GM23338 (cell line): Measurements from ENCODE around the gene LMAN1L. TPM values are rescaled to one million over a fixed set of nuclear protein-coding genes. Genes with fewer than 3 reads are reported as not detected.

ENCODE experiments used
- ATAC-seq: fragments of 200-7000 bp; cut with Tn5 transposase; 3 replicates; pipeline ENCODE4 v1.9.1; 2020
- DNase-seq: peaks from one replicate; pipeline ENCODE4 v3.0.0-alpha.2; 2015; ENCODE audit warnings: low spot score
- H2AFZ ChIP-seq: fragments of 200-600 bp; sonication (generic); 2 replicates; pipeline ENCODE4 v1.8.0; 2016; ENCODE audit warnings: antibody characterized with exemption, mild to moderate bottlenecking, moderate library complexity
- H3F3A ChIP-seq: fragments of 200-600 bp; sonication (generic); replicated peaks from 2 replicates; pipeline ENCODE4 v1.8.0; 2017; ENCODE audit warnings: antibody characterized with exemption, mixed run types, low read depth
- H3K27ac ChIP-seq: fragments of 200-600 bp; sonication (generic); 2 replicates; pipeline ENCODE4 v1.6.1; 2016; ENCODE audit warnings: low read depth
- H3K27me3 ChIP-seq: fragments of 200-600 bp; sonication (generic); 2 replicates; pipeline ENCODE4 v1.8.0; 2016; ENCODE audit warnings: mild to moderate bottlenecking, mixed run types, moderate library complexity; ENCODE audit not compliant: insufficient read depth
- H3K36me3 ChIP-seq: fragments of 200-600 bp; sonication (generic); 2 replicates; pipeline ENCODE4 v1.8.0; 2016; ENCODE audit warnings: mild to moderate bottlenecking; ENCODE audit not compliant: insufficient read depth
- H3K4me1 ChIP-seq: fragments of 200-600 bp; sonication (generic); 2 replicates; pipeline ENCODE4 v1.8.0; 2016; ENCODE audit warnings: mild to moderate bottlenecking, moderate library complexity; ENCODE audit not compliant: insufficient read depth
- H3K4me2 ChIP-seq: fragments of 200-600 bp; sonication (generic); 2 replicates; pipeline ENCODE4 v1.7.1; 2017; ENCODE audit warnings: mixed run types
- H3K4me3 ChIP-seq: fragments of 200-600 bp; sonication (generic); 2 replicates; pipeline ENCODE4 v1.6.1; 2016; ENCODE audit warnings: mixed run types
- H3K79me2 ChIP-seq: fragments of 200-600 bp; sonication (generic); replicated peaks from 2 replicates; pipeline ENCODE4 v1.8.0; 2017; ENCODE audit warnings: mild to moderate bottlenecking; ENCODE audit not compliant: insufficient read depth
- H3K9me2 ChIP-seq: fragments of 200-600 bp; sonication (generic); 2 replicates; pipeline ENCODE4 v1.8.0; 2017; ENCODE audit not compliant: insufficient read depth
- H4K20me1 ChIP-seq: fragments of 200-600 bp; sonication (generic); replicated peaks from 2 replicates; pipeline ENCODE4 v1.8.0; 2017; ENCODE audit warnings: mild to moderate bottlenecking; ENCODE audit not compliant: insufficient read depth
- H3K27ac Mint-ChIP-seq: 2 replicates; pipeline ENCODE4 v1.8.0; 2020; ENCODE audit warnings: inconsistent platforms, mild to moderate bottlenecking, moderate library complexity, mixed read lengths
- H3K27me3 Mint-ChIP-seq: 3 replicates; pipeline ENCODE4 v1.8.0; 2022; ENCODE audit warnings: low read depth, mild to moderate bottlenecking, moderate library complexity, mixed read lengths, inconsistent platforms; ENCODE audit not compliant: insufficient read depth, poor library complexity
- H3K36me3 Mint-ChIP-seq: 3 replicates; pipeline ENCODE4 v1.8.0; 2021; ENCODE audit warnings: low read depth, mild to moderate bottlenecking, inconsistent platforms, moderate library complexity, mixed read lengths
- H3K4me1 Mint-ChIP-seq: 3 replicates; pipeline ENCODE4 v1.8.0; 2020; ENCODE audit warnings: mild to moderate bottlenecking, inconsistent platforms, mixed read lengths
- H3K4me3 Mint-ChIP-seq: 3 replicates; pipeline ENCODE4 v1.8.0; 2021; ENCODE audit warnings: moderate library complexity, mild to moderate bottlenecking, inconsistent platforms, mixed read lengths
- H3K9me3 Mint-ChIP-seq: 3 replicates; pipeline ENCODE4 v1.8.0; 2020; ENCODE audit warnings: moderate library complexity, mild to moderate bottlenecking, inconsistent platforms, mixed read lengths
- CREB1 ChIP-seq: fragments of 250-450 bp; sonication (Bioruptor Pico); IDR thresholded peaks from 2 replicates; pipeline ENCODE4 v1.5.0; 2020; ENCODE audit warnings: low read depth, mild to moderate bottlenecking, moderate library complexity
- EZH2 ChIP-seq: fragments of 200-600 bp; sonication (generic); IDR thresholded peaks from one replicate; pipeline ENCODE4 v1.8.0; 2017; ENCODE audit warnings: antibody characterized with exemption, mild to moderate bottlenecking, low read depth; ENCODE audit not compliant: unreplicated experiment
- EZH2phosphoT487 ChIP-seq: fragments of 200-600 bp; sonication (generic); IDR thresholded peaks from one replicate; pipeline ENCODE4 v1.8.1; 2018; ENCODE audit warnings: antibody characterized with exemption; ENCODE audit not compliant: unreplicated experiment
- JUNB ChIP-seq: IDR thresholded peaks from one replicate; pipeline ENCODE4 v1.6.1; 2016; ENCODE audit warnings: antibody characterized with exemption; ENCODE audit not compliant: unreplicated experiment
- NANOG ChIP-seq: IDR thresholded peaks from 2 replicates; pipeline ENCODE4 v1.6.1; 2016; ENCODE audit warnings: antibody characterized with exemption, borderline replicate concordance
- POLR2AphosphoS5 ChIP-seq: IDR thresholded peaks from 2 replicates; pipeline ENCODE4 v1.6.1; 2016; ENCODE audit warnings: antibody characterized with exemption, low read depth
- STAT1 ChIP-seq: IDR thresholded peaks from one replicate; pipeline ENCODE4 v1.6.1; 2016; ENCODE audit warnings: antibody characterized with exemption; ENCODE audit not compliant: unreplicated experiment
- ZNF114 ChIP-seq: fragments of 250-450 bp; sonication (Bioruptor Pico); IDR thresholded peaks from 2 replicates; pipeline ENCODE4 v1.5.0; 2020; ENCODE audit warnings: mild to moderate bottlenecking, moderate library complexity
- ZNF331 ChIP-seq: fragments of 250-450 bp; sonication (Bioruptor Pico); IDR thresholded peaks from 2 replicates; pipeline ENCODE4 v1.5.0; 2020; ENCODE audit warnings: low read depth, mild to moderate bottlenecking, moderate library complexity
- polyA plus RNA-seq: library from polyadenylated mRNA; unstranded; fragments of >200 nt; fragmentation: Nextera tagmentation; extraction: Ambion mirVana; gene quantifications from 2 replicates; pipeline ENCODE4 v1.2.1, GENCODE V29; 2016
- total RNA-seq: library from RNA; depleted of rRNA; stranded (reverse); fragments of >200 nt; shearing (Covaris generic); gene quantifications from 2 replicates; pipeline ENCODE4 v1.2.3, GENCODE V29; 2014
- TF ChIP-seq, protein P1 (sequence below): IDR thresholded peaks from 2 replicates; pipeline ENCODE4 v1.6.1; 2016; ENCODE audit warnings: antibody characterized with exemption
- TF ChIP-seq, protein P2 (sequence below): fragments of 250-450 bp; sonication (Bioruptor Pico); IDR thresholded peaks from 2 replicates; pipeline ENCODE4 v1.5.0; 2020; ENCODE audit warnings: mild to moderate bottlenecking, moderate library complexity
- TF ChIP-seq, protein P3 (sequence below), 2 experiments: fragments of 200-600 bp in 1 of 2; sonication (generic) in 1 of 2; conservative IDR thresholded peaks; 2 replicates each; pipeline versions ENCODE4 v1.5.1 to v1.6.1; 2016 to 2017; ENCODE audit warnings: antibody characterized with exemption in 2 of 2, low read depth in 2 of 2, mild to moderate bottlenecking in 2 of 2, moderate library complexity in 1 of 2

The LMAN1L gene
- total and polyA plus RNA-seq, 2 experiments from 2014 or later: not detected

DNA sequence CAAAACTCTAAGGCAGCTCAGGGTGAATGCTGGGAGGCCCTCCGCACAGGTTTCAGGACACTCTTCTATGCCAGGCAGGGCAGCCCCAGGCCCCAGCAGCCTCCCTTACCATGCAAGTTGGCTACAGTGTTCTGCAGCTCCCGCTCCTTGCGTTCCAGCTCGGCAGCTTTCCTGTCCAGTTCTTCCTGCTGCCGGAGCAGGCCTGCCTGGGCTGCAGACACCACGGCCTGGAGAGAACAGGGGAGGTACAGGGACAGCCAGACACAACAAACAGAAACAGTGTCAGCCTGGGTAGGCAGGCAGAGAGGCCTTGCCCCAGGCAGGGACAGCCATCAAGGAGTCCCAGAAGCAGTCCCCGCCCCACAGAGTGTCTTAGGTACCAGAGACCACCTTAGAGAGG is 39.3 kb downstream of the LMAN1L start:
- no peaks in the 10 kb centered on the region for H3K27me3 ChIP-seq
- TF ChIP-seq NANOG: no peak
- TF ChIP-seq, protein P1, sequence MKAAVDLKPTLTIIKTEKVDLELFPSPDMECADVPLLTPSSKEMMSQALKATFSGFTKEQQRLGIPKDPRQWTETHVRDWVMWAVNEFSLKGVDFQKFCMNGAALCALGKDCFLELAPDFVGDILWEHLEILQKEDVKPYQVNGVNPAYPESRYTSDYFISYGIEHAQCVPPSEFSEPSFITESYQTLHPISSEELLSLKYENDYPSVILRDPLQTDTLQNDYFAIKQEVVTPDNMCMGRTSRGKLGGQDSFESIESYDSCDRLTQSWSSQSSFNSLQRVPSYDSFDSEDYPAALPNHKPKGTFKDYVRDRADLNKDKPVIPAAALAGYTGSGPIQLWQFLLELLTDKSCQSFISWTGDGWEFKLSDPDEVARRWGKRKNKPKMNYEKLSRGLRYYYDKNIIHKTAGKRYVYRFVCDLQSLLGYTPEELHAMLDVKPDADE: no peak
- no peak for TF ChIP-seq CREB1 (CRISPR knock-in tag)
- TF ChIP-seq STAT1: no peak
- no peak for TF ChIP-seq JUNB
- TF ChIP-seq, protein P2, sequence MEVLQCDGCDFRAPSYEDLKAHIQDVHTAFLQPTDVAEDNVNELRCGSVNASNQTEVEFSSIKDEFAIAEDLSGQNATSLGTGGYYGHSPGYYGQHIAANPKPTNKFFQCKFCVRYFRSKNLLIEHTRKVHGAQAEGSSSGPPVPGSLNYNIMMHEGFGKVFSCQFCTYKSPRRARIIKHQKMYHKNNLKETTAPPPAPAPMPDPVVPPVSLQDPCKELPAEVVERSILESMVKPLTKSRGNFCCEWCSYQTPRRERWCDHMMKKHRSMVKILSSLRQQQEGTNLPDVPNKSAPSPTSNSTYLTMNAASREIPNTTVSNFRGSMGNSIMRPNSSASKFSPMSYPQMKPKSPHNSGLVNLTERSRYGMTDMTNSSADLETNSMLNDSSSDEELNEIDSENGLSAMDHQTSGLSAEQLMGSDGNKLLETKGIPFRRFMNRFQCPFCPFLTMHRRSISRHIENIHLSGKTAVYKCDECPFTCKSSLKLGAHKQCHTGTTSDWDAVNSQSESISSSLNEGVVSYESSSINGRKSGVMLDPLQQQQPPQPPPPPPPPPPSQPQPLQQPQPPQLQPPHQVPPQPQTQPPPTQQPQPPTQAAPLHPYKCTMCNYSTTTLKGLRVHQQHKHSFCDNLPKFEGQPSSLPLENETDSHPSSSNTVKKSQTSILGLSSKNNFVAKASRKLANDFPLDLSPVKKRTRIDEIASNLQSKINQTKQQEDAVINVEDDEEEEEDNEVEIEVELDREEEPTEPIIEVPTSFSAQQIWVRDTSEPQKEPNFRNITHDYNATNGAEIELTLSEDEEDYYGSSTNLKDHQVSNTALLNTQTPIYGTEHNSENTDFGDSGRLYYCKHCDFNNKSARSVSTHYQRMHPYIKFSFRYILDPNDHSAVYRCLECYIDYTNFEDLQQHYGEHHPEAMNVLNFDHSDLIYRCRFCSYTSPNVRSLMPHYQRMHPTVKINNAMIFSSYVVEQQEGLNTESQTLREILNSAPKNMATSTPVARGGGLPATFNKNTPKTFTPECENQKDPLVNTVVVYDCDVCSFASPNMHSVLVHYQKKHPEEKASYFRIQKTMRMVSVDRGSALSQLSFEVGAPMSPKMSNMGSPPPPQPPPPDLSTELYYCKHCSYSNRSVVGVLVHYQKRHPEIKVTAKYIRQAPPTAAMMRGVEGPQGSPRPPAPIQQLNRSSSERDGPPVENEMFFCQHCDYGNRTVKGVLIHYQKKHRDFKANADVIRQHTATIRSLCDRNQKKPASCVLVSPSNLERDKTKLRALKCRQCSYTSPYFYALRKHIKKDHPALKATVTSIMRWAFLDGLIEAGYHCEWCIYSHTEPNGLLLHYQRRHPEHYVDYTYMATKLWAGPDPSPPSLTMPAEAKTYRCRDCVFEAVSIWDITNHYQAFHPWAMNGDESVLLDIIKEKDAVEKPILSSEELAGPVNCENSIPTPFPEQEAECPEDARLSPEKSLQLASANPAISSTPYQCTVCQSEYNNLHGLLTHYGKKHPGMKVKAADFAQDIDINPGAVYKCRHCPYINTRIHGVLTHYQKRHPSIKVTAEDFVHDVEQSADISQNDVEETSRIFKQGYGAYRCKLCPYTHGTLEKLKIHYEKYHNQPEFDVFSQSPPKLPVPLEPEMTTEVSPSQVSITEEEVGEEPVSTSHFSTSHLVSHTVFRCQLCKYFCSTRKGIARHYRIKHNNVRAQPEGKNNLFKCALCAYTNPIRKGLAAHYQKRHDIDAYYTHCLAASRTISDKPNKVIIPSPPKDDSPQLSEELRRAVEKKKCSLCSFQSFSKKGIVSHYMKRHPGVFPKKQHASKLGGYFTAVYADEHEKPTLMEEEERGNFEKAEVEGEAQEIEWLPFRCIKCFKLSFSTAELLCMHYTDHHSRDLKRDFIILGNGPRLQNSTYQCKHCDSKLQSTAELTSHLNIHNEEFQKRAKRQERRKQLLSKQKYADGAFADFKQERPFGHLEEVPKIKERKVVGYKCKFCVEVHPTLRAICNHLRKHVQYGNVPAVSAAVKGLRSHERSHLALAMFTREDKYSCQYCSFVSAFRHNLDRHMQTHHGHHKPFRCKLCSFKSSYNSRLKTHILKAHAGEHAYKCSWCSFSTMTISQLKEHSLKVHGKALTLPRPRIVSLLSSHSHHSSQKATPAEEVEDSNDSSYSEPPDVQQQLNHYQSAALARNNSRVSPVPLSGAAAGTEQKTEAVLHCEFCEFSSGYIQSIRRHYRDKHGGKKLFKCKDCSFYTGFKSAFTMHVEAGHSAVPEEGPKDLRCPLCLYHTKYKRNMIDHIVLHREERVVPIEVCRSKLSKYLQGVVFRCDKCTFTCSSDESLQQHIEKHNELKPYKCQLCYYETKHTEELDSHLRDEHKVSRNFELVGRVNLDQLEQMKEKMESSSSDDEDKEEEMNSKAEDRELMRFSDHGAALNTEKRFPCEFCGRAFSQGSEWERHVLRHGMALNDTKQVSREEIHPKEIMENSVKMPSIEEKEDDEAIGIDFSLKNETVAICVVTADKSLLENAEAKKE (CRISPR knock-in tag): no peak
- TF ChIP-seq, protein P3, sequence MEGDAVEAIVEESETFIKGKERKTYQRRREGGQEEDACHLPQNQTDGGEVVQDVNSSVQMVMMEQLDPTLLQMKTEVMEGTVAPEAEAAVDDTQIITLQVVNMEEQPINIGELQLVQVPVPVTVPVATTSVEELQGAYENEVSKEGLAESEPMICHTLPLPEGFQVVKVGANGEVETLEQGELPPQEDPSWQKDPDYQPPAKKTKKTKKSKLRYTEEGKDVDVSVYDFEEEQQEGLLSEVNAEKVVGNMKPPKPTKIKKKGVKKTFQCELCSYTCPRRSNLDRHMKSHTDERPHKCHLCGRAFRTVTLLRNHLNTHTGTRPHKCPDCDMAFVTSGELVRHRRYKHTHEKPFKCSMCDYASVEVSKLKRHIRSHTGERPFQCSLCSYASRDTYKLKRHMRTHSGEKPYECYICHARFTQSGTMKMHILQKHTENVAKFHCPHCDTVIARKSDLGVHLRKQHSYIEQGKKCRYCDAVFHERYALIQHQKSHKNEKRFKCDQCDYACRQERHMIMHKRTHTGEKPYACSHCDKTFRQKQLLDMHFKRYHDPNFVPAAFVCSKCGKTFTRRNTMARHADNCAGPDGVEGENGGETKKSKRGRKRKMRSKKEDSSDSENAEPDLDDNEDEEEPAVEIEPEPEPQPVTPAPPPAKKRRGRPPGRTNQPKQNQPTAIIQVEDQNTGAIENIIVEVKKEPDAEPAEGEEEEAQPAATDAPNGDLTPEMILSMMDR (conservative IDR thresholded peaks at IDR 0.05; ENCODE audit: low read depth in 2 of 2): no peak
- TF ChIP-seq EZH2: no peak
- TF ChIP-seq POLR2AphosphoS5: no peak
- TF ChIP-seq EZH2phosphoT487: no peak
- TF ChIP-seq ZNF331 (CRISPR knock-in tag): no peak
- TF ChIP-seq ZNF114: no peak

More for the DNA sequence above, 39.3 kb downstream of the LMAN1L start:
- Histone ChIP-seq H3F3A (no peaks in the 10 kb centered on the region), H3K9me2 (no peaks in the 10 kb centered on the region), H4K20me1 (no peaks in the 10 kb centered on the region), H3K4me1 (no peaks in the 10 kb centered on the region), H3K27ac (no peak overlapping the region), H3K4me2 (no peak overlapping the region), H3K36me3 (no peaks in the 10 kb centered on the region), H3K4me3 (no peak overlapping the region), H2AFZ (no peak overlapping the region), H3K79me2 (0 out of 2 replicates have a peak, but pooled peaks cover 4% of the 10 kb centered on the region)
- DNase-seq: no peak
- no peak overlapping the region for H3K27ac Mint-ChIP-seq
- H3K4me1 Mint-ChIP-seq: no peaks in the 10 kb centered on the region; the same call in 2 of the 3 replicates
- peaks cover 28% of the 10 kb centered on the region for H3K36me3 Mint-ChIP-seq
- peaks cover 7% of the 10 kb centered on the region for H3K27me3 Mint-ChIP-seq
- H3K4me3 Mint-ChIP-seq: no peak overlapping the region
- ATAC-seq: no peak
- H3K9me3 Mint-ChIP-seq: no peaks in the 10 kb centered on the region
